Aortic smooth muscle cell (primary cell): ENCODE results near the gene IKZF2. TPM values are rescaled to one million over a fixed set of nuclear protein-coding genes. Genes with fewer than 3 reads are reported as not detected.

Source experiments
- total RNA-seq: library from RNA; depleted of rRNA; stranded (reverse); fragments of >200 nt; gene quantifications from 2 replicates; pipeline ENCODE4 v1.2.3, GENCODE V29; 2014

IKZF2 gene
- total RNA-seq = 5.5 and 13.8 TPM in 2 replicates

DNA sequence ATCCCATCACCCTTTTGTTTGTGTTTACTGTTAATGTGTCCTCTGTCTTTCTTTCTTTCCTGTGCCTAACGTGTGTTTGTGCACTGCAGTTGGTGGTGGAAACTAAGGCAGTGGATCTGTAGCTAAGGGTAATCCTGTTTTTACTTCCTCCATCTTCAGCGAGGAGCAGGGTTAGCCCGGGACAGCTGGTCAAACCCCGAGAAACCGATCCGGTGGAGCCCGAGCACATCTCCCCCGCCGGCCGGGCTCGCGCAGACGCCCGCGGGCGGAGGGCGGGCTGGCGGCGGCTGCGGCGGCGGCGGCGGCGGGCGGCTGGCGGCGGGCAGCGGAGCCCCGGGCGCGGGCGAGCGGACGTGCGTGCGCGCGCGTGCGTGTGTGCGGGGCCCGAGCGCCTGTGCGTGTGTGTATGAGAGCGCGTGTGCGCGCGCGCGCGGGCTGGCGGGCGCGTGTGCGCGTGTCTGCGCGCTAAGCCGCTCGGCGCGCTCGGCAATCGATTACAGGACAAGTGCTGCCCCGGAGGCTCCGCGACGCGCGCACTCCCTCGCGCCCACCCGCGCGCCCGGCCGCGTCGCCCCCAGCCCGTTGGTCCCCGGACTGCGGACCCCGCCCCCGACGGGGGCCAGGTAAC, at the start of gene IKZF2:
IKZF2 (minus strand) TSS at position 176 of the 628 bp plus-strand sequence. CDS start 2,983 bp downstream, outside the sequence.

Other genes with a start within 250 kb of the IKZF2 start
- gene SPAG16, start 132.9 kb upstream of the IKZF2 start, total RNA-seq = 27.4 and 27.6 TPM in 2 replicates